Activated CD8-positive, alpha-beta memory T cell treated with anti-CD3 and anti-CD28 coated beads, Interleukin-2, amount 10 ng/mL, durations not matched to agents 7 days and 5 days (primary cell): ENCODE data around the gene S100A6. TPM values are rescaled to one million over a fixed set of nuclear protein-coding genes. Genes with fewer than 3 reads are reported as not detected.
"Not testable (repeated sequence)": the region's sequence is repeated elsewhere in the genome, so short reads cannot be mapped to it uniquely, and the experiment has no call there.

Source experiments
- ATAC-seq: fragments of 150-1000 bp; cut with Tn5 transposase; one replicate; pipeline ENCODE4 v1.10.0; 2021; ENCODE audit warnings: moderate library complexity
- CTCF ChIA-PET: fragments of 350-600 bp; sonication (Branson Sonifier 250); formaldehyde crosslinking; loops from one replicate; lab custom pipeline; 2021; ENCODE audit warnings: antibody characterized with exemption; lab: Charles Lee
- DNase-seq: peaks from one replicate; pipeline ENCODE4 v3.0.0-alpha.2; 2020
- H3K27ac Mint-ChIP-seq: one replicate; pipeline ENCODE4 v1.8.0; 2021; ENCODE audit warnings: mild to moderate bottlenecking, mixed read lengths
- H3K27me3 Mint-ChIP-seq: one replicate; pipeline ENCODE4 v1.8.0; 2021; ENCODE audit warnings: mixed read lengths
- H3K36me3 Mint-ChIP-seq: one replicate; pipeline ENCODE4 v1.8.0; 2021; ENCODE audit warnings: mild to moderate bottlenecking, mixed read lengths
- H3K4me1 Mint-ChIP-seq: one replicate; pipeline ENCODE4 v1.8.0; 2021; ENCODE audit warnings: mixed read lengths
- H3K4me3 Mint-ChIP-seq: one replicate; pipeline ENCODE4 v1.8.0; 2021; ENCODE audit warnings: mild to moderate bottlenecking, moderate library complexity, mixed read lengths
- H3K9me3 Mint-ChIP-seq: one replicate; pipeline ENCODE4 v1.8.0; 2022; ENCODE audit warnings: low read depth, mixed read lengths
- total RNA-seq, 2 experiments: library from RNA; stranded (reverse); gene quantifications; one replicate each; pipeline ENCODE4 v1.2.3, GENCODE V29; 2021

Gene S100A6
- total RNA-seq, 2 experiments from 2014 or later: 386 to 543 TPM

DNA sequence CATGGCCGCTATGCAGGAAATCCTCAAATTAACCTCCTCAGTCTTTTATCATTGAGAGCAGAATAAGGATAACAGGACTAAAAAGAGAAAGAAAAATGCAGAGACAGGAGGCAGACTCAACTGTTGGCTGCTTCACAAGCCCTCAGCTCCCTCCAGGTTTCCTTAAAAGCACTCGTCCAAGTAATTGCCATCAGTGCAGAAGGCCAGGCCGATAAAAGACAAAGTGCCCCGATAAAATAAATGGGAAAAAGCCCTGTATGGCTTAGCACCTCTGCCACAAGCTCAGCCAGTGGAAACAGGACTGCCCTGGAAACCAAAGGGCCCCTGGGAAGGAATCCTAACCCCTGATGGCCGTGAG, 8.1 kb downstream of the S100A6 start:
- no peak overlapping the region for H3K4me3 Mint-ChIP-seq
- H3K27me3 Mint-ChIP-seq: no peaks in the 10 kb centered on the region
- H3K36me3 Mint-ChIP-seq: peaks cover 3% of the 10 kb centered on the region
- ATAC-seq (no peak), DNase-seq (no peak)
- CTCF ChIA-PET: interaction anchor here (1.2 to 1.3 kb wide), 2 partner anchors 12 to 17 kb away, joined by 3 to 4 read pairs; no protein-coding TSS in a partner anchor
- no peak overlapping the region for H3K27ac Mint-ChIP-seq
- no peaks in the 10 kb centered on the region for H3K9me3 Mint-ChIP-seq
- peaks cover 24% of the 10 kb centered on the region for H3K4me1 Mint-ChIP-seq

DNA sequence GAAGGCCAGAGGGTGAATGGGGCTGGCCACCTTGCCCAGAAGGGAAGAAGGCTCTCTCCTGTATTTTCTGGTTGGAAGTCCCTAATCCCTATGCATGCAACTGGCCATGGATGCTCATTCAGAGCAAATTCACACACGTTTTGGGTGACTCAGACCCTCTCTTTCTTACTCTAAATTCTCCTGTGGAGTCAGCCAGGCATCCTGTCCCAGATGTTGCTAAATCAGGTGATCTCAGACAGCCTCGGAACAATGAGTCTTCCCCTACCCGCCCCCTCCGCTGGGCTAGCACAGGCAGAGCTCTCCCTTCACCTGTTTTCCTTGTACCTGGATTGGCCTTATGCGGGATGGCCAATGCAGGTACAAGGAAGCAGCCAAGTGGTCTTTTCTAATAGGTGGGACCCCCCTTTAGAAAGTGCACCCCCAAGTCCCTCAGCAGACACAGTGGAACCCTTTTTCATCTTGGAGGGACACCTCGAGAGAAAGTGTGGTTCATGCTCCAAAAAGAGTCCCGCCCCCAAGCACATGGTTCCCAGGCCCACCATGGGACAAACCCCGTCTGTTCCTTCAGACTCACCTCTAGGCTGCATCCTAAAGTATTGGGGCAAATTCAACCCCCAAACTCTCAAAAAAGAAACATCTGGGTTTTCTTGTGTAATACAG, 8.6 kb downstream of the S100A6 start:
- H3K27ac Mint-ChIP-seq: no peak overlapping the region
- no peak for ATAC-seq
- no peak overlapping the region for H3K4me3 Mint-ChIP-seq

DNA sequence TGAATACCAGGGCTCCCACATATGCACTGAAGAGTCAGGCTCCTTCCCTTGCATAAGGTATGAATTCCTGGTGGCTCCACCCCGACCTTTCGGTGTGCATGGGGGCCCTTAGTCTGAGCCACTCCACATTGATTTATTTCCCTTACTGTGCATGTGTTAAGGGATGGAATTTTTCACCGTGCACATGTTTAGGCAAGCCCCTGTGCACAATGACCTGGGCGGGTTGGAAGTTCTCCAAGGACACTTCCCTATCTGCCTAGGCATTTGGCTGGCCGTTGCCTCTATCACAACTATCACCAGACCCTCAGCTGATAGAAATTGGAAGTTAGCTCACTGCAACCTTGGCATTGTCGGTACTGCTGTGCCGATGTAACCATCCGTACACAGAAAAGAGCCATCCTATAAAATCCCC, 9.7 kb downstream of the S100A6 start:
- no peak for DNase-seq
- CTCF ChIA-PET: interaction anchor here (2.1 to 4.9 kb wide), 3 partner anchors 9 to 43 kb away, joined by 8 to 26 read pairs (median 15); partner anchors contain the start of gene S100A6
- Mint-ChIP-seq H3K36me3 (peaks cover 3% of the 10 kb centered on the region), H3K4me1 (peaks cover 13% of the 10 kb centered on the region), H3K27ac (no peak overlapping the region), H3K9me3 (no peaks in the 10 kb centered on the region), H3K4me3 (no peak overlapping the region), H3K27me3 (no peaks in the 10 kb centered on the region)
- ATAC-seq: no peak

More for the DNA sequence above, 8.6 kb downstream of the S100A6 start:
- Mint-ChIP-seq H3K4me1 (peaks cover 24% of the 10 kb centered on the region), H3K36me3 (peaks cover 3% of the 10 kb centered on the region), H3K9me3 (no peaks in the 10 kb centered on the region), H3K27me3 (no peaks in the 10 kb centered on the region)
- CTCF ChIA-PET: interaction anchor here (1.2 to 4.9 kb wide), 3 partner anchors 11 to 17 kb away, joined by 3 to 26 read pairs (median 4); no protein-coding TSS in a partner anchor
- no peak for DNase-seq

DNA sequence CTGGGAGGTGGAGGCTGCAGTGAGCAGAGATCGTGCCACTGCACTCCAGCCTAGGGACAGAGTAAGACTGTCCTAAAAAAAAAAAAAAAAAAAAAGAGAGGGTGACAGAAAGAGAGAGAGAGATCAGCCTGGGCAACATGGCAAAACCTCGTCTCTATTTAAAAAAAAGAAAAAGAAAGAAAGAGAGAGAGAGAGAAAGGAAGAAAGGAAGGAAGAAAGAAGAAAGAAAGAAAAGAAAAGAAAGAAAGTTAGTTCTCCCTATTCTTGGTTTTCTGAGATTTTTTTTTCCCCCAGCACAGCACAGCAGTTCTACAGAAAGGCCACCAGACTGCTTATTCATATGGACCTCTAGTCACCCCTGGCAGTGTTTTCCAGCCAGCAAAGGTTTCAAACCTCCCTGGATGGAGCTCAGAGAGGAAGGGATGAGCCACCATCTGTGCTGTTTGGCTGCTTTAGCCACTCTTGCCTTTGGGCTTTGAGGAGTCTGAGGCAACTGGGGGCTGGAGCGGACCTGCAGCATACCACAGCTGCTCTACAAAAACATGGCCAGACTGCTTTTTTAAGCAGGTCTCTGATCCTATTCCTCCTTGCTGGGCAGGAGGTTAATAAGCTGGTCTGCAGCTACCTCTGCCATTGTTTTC, 10.6 kb downstream of the S100A6 start:
- Mint-ChIP-seq H3K27me3 (no peaks in the 10 kb centered on the region), H3K27ac (no peak overlapping the region), H3K4me3 (no peak overlapping the region), H3K4me1 (peaks cover 7% of the 10 kb centered on the region), H3K9me3 (no peaks in the 10 kb centered on the region), H3K36me3 (peaks cover 3% of the 10 kb centered on the region)
- no peak for DNase-seq
- ATAC-seq: no peak
- CTCF ChIA-PET: interaction anchor here (0.9 to 4.9 kb wide), 6 partner anchors 7 to 44 kb away, joined by 3 to 26 read pairs (median 6); partner anchors contain the start of gene S100A6

DNA sequence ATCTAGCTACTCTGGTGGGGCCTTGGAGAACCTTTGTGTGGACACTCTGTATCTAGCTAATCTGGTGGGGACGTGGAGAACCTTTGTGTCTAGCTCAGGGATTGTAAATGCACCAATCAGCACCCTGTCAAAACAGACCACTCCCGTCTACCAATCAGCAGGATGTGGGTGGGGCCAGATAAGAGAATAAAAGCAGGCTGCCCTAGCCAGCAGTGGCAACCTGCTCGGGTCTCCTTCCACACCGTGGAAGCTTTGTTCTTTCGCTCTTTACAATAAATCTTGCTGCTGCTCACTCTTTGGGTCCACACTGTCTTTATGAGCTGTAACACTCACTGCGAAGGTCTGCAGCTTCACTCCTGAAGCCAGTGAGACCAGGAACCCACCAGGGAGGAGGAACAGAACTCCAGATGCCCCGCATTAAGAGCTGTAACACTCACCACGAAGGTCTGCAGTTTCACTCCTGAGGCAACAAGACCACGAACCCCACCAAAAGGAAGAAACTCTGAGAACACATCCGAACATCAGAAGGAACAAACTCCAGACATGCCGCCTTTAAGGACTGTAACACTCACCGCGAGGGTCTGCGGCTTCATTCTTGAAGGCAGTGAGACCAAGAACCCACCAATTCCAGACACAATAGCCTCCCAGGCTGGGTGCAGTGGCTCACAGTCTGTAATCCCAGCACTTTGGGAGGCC, 13.3 kb downstream of the S100A6 start:
- H3K9me3 Mint-ChIP-seq, H3K4me3 Mint-ChIP-seq, ATAC-seq, H3K4me1 Mint-ChIP-seq, DNase-seq, H3K36me3 Mint-ChIP-seq, H3K27me3 Mint-ChIP-seq: not testable (repeated sequence)
- H3K27ac Mint-ChIP-seq: peak overlapping the region; percentile 60
- CTCF ChIA-PET: interaction anchor here (1.8 to 4.9 kb wide), 2 partner anchors 10 to 12 kb away, joined by 11 to 26 read pairs; no protein-coding TSS in a partner anchor

DNA sequence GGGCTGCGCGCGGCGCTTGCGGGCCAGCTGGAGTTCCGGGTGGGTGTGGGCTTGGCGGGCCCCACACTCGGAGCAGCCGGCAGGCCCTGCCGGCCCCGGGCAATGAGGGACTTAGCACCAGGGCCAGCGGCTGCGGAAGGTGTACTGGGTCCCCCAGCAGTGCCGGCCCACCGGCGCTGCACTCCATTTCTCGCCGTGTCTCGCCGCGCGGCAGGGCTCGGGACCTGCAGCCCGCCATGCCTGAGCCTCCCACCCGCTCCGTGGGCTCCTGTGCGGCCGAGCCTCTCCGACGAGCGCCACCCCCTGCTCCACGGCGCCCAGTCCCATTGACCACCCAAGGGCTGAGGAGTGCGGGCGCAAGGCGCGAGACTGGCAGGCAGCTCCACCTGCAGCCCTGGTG, 14.0 kb downstream of the S100A6 start:
- not testable (repeated sequence) for H3K9me3 Mint-ChIP-seq, H3K27ac Mint-ChIP-seq, ATAC-seq, H3K27me3 Mint-ChIP-seq, H3K4me1 Mint-ChIP-seq, H3K4me3 Mint-ChIP-seq, DNase-seq, H3K36me3 Mint-ChIP-seq
- CTCF ChIA-PET: interaction anchor here (1.5 to 4.9 kb wide), 5 partner anchors 11 to 24 kb away, joined by 5 to 26 read pairs (median 11); partner anchors contain the start of gene S100A4

DNA sequence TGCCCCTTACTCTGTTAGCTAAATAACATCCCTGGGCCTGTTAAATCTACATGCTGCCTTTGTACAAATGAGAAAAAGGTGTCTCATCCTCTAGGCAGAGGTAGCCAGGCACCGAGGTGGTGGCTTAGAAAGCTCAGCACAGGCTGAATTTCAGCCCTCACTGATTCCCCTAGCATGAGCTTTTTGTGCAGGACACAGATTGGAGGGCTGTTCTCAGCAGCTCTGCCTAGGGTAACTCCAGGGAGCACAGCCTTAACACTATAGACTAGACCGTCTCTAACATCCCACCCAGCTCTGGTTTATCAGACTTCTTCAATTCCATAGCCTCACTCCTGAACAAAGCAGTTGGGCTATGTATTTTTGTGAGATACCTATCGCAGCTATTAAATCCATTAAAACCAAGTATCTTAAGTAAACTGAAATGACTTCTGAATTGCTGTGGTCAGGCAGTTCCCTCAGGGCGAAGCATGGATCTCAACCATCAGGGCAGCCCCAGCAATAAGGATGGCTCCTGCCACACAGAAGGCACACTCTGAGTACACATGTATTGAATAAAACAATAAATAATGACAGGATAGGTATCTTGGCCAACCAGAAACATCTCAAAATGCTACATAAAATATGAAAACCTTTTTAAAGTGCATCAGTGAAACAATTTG, 14.8 kb downstream of the S100A6 start:
- Mint-ChIP-seq H3K36me3 (peaks cover 1% of the 10 kb centered on the region), H3K4me1 (peaks cover 11% of the 10 kb centered on the region), H3K27ac (no peak overlapping the region)

DNA sequence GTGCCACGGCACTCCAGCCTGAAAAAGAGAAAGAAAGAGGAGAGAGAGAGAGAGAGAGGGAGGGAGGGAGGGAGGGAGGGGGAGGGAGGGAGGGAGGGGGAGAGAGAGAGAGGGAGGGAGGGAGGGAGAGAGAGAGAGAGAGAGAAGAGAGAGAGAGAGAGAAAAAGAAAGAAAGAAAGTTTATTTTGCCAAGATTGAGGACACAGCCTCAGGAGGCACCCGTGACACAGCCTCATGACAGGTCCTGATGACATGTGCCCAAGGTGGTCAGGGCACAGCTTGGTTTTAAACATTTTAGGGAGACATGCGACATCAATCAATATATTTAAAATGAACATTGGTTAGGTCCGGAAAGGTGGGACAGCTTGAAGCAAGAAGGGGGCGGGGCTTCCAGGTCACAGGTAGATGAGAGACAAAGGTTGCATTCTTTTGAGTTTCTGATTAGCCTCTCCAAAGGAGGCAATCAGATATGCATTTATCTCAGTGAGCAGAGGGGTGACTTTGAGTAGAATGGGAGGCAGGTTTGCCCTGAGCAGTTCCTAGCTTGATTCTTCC, 15.6 kb downstream of the S100A6 start:
- not testable (repeated sequence) for H3K27ac Mint-ChIP-seq, H3K9me3 Mint-ChIP-seq, H3K36me3 Mint-ChIP-seq, DNase-seq, H3K4me3 Mint-ChIP-seq, H3K27me3 Mint-ChIP-seq, ATAC-seq
- H3K4me1 Mint-ChIP-seq: peaks cover 13% of the 10 kb centered on the region
- CTCF ChIA-PET: interaction anchor here (0.6 to 2.8 kb wide), 9 partner anchors 9 to 115 kb away, joined by 3 to 20 read pairs (median 4); partner anchors contain the start of genes S100A2, S100A4 and S100A5

More for the DNA sequence above, 14.8 kb downstream of the S100A6 start:
- Mint-ChIP-seq H3K9me3 (no peaks in the 10 kb centered on the region), H3K27me3 (no peaks in the 10 kb centered on the region), H3K4me3 (no peak overlapping the region)
- CTCF ChIA-PET: interaction anchor here (0.6 to 2.8 kb wide), 11 partner anchors 10 to 114 kb away, joined by 3 to 20 read pairs (median 4); partner anchors contain the start of genes S100A2, S100A4 and S100A5
- ATAC-seq: no peak
- DNase-seq: peak; percentile 33

DNA sequence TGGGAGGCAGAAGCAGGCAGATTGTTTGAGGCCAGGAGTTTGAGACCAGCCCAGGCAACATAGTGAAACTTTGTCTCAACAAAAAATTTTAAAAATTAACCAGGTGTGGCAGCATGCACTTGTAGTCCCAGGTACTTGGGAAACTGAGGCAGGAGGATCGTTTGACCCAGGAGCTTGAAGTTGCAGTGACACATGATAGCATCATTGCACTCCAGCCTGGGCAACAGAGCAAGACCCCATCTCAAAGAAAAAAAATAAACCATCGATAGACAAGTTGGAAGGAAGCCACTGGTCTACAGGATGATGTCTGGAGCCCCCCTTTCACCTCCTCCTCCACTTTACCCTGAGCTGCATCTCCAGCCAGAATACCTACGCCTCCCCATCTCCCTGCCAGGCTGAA, 16.5 kb downstream of the S100A6 start:
- H3K4me3 Mint-ChIP-seq: no peak overlapping the region
- ATAC-seq (no peak), DNase-seq (no peak)
- H3K4me1 Mint-ChIP-seq: peaks cover 13% of the 10 kb centered on the region
- no peaks in the 10 kb centered on the region for H3K9me3 Mint-ChIP-seq
- H3K27me3 Mint-ChIP-seq: no peaks in the 10 kb centered on the region
- CTCF ChIA-PET: interaction anchor here (1.4 to 2.8 kb wide), 3 partner anchors 8 to 116 kb away, joined by 3 to 20 read pairs (median 4); partner anchors contain the start of gene S100A2
- peaks cover 1% of the 10 kb centered on the region for H3K36me3 Mint-ChIP-seq
- H3K27ac Mint-ChIP-seq: no peak overlapping the region

DNA sequence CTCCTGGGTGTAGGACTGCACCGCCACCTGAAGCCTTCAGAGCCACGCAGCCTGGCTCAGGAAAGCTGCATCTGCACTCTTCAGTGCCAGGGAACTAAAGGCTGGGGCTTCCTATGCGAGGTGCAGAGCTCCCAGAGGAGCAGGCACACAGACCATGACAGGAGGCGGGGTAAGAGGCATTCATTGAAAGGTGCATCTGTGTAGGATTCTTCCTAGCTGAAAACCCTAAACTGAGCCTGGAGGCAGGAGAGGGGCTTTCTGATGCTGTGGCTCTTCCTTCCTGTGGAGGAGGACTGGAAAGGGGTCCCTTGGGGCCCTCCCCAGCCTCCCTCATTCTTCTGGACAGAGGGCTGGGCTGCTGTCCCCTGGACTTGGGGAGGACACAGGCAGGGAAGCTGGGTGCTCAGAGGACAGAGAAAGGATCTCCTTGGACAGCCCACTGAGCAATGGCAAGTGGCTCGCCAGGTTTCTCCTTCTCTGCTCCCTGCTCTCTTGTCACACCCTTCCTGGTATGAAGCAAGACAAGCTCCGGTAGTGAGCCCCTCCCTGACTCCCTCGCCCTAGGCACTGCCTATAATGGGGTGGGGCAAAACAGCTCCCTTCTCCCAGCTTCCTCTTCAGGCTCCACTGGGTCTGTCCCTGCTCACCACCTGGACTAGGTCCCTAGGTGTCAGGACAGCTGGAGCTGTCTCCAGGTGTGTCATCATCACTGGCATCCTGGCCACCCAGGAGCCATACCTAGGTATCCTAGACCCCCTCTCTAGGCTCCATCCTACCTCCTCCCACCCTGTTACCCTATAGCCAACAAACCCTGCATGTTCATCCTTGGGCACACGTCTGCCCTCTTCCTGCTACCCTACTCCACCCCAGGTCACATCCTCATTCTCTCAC, 20.0 kb downstream of the S100A6 start:
- no peak for ATAC-seq
- CTCF ChIA-PET: interaction anchor here (0.9 to 2.2 kb wide), 6 partner anchors 12 to 234 kb away, joined by 3 to 18 read pairs (median 4); no protein-coding TSS in a partner anchor
- H3K9me3 Mint-ChIP-seq: no peaks in the 10 kb centered on the region

DNA sequence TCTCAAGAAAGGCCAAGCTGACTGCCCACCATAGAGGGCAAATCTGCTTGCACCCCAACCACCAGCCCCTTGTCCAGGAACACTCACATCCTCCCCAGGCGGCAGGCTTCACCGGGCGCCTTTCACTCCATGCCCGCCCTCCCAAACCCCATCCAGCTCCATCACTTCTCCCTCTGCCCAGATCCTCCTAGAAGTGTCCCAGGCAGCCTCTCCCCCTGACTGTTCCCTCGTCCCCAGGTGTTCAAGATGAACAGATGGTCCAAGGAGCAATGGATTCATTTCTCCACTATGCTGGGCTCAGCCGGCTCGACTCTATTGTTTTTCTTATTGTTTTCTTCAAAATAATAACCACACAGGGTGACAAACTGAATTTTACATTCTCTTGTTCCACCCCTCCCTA, 22.1 kb downstream of the S100A6 start:
- Mint-ChIP-seq H3K27ac (no peak overlapping the region), H3K4me3 (no peak overlapping the region), H3K27me3 (no peaks in the 10 kb centered on the region), H3K9me3 (no peaks in the 10 kb centered on the region), H3K4me1 (peaks cover 28% of the 10 kb centered on the region), H3K36me3 (no peaks in the 10 kb centered on the region)
- ATAC-seq (no peak), DNase-seq (no peak)
- CTCF ChIA-PET: interaction anchor here (2.3 to 8.8 kb wide), 2 partner anchors 19 to 57 kb away, joined by 13 to 167 read pairs; no protein-coding TSS in a partner anchor

More for the DNA sequence above, 20.0 kb downstream of the S100A6 start:
- peaks cover 21% of the 10 kb centered on the region for H3K4me1 Mint-ChIP-seq
- H3K27ac Mint-ChIP-seq: no peak overlapping the region
- no peaks in the 10 kb centered on the region for H3K27me3 Mint-ChIP-seq
- DNase-seq: no peak
- H3K36me3 Mint-ChIP-seq: no peaks in the 10 kb centered on the region
- H3K4me3 Mint-ChIP-seq: no peak overlapping the region
